HepG2 (cell line): ENCODE data around the gene COPS9. TPM values are rescaled to one million over a fixed set of nuclear protein-coding genes. Genes with fewer than 3 reads are reported as not detected.

Experiments used
- ATAC-seq: fragments of 200-7000 bp; cut with Tn5 transposase; 3 replicates; pipeline ENCODE4 v1.9.1; 2020; ENCODE audit warnings: mild to moderate bottlenecking, moderate library complexity
- BruUV-seq: library from RNA; stranded (reverse); fragments of 400-500 nt; replicated peaks from 2 replicates; lab custom pipeline; 2021; lab: Mats Ljungman, UMichigan
- CTCF ChIA-PET: fragments of 300-600 bp; formaldehyde crosslinking; extraction: SDS; loops from one replicate; lab custom pipeline; 2021; ENCODE audit warnings: low total read pairs, inconsistent platforms, low intra/inter-chr PET ratio; lab: Yijun Ruan, JAX
- POLR2A ChIA-PET: fragments of 350-600 bp; sonication (Branson Sonifier 250); formaldehyde crosslinking; loops from one replicate; lab custom pipeline; 2020; ENCODE audit warnings: antibody characterized with exemption, inconsistent platforms; lab: Yijun Ruan, JAX
- DNase-seq: peaks from one replicate; pipeline ENCODE4 v3.0.0-alpha.2; 2015; ENCODE audit warnings: low spot score
- FAIRE-seq: peaks from 3 replicates; lab custom pipeline; 2011; peaks lifted over from hg19 to GRCh38; lab: Jason Lieb, UNC
- H2AFZ ChIP-seq: one replicate; pipeline ENCODE4 v1.6.1; 2011; ENCODE audit warnings: low read length, inconsistent platforms
- H3K27ac ChIP-seq: fragments of 300-600 bp; 3 replicates; pipeline ENCODE4 v1.8.0; 2011; ENCODE audit warnings: mixed run types, mild to moderate bottlenecking, mixed read lengths, low read length, inconsistent platforms; ENCODE audit not compliant: insufficient read depth; ENCODE audit errors: extremely low read length
- H3K27me3 ChIP-seq, 2 experiments: fragments of 200-600 bp in 1 of 2; 2 replicates in 1 of 2; 3 replicates in 1 of 2; pipeline versions ENCODE4 v1.6.0 to v1.8.0; 2011; ENCODE audit warnings: low read length in 2 of 2, mild to moderate bottlenecking in 2 of 2, moderate library complexity in 2 of 2, inconsistent platforms in 1 of 2; ENCODE audit not compliant: insufficient read depth in 2 of 2, control insufficient read depth in 1 of 2
- H3K36me3 ChIP-seq, 2 experiments: fragments of 200-600 bp in 1 of 2; replicated peaks in 1 of 2; 2 replicates in 1 of 2; 3 replicates in 1 of 2; pipeline versions ENCODE4 v1.5.1 to v1.8.0; 2011; ENCODE audit warnings: low read length in 2 of 2, inconsistent platforms in 1 of 2; ENCODE audit not compliant: insufficient read depth in 2 of 2, control insufficient read depth in 1 of 2
- H3K4me1 ChIP-seq: 2 replicates; pipeline ENCODE4 v1.5.1; 2012; ENCODE audit warnings: low read length, inconsistent platforms; ENCODE audit not compliant: insufficient read depth
- H3K4me2 ChIP-seq: 2 replicates; pipeline ENCODE4 v1.6.0; 2011; ENCODE audit warnings: low read depth, low read length, inconsistent platforms
- H3K4me3 ChIP-seq, 3 experiments: fragments of 200-600 bp in 1 of 3; sonication (generic), shearing (Covaris generic) in 1 of 3; replicated peaks in 1 of 3; 2 replicates each; pipeline ENCODE4 v1.5.1; 2011 to 2016; ENCODE audit warnings: low read length in 3 of 3, inconsistent platforms in 2 of 3, low read depth in 2 of 3, mild to moderate bottlenecking in 2 of 3, control low read depth in 1 of 3, mixed read lengths in 1 of 3; ENCODE audit not compliant: insufficient read depth in 1 of 3
- H3K79me2 ChIP-seq: one replicate; pipeline ENCODE4 v1.6.1; 2011; ENCODE audit warnings: low read length, inconsistent platforms; ENCODE audit not compliant: insufficient read depth
- H3K9ac ChIP-seq: 2 replicates; pipeline ENCODE4 v1.6.0; 2011; ENCODE audit warnings: mild to moderate bottlenecking, low read depth, low read length, inconsistent platforms; ENCODE audit not compliant: insufficient read depth
- H3K9me3 ChIP-seq: 2 replicates; pipeline ENCODE4 v1.5.1; 2012; ENCODE audit warnings: mild to moderate bottlenecking, low read length
- H4K20me1 ChIP-seq: 2 replicates; pipeline ENCODE4 v1.6.0; 2011; ENCODE audit warnings: inconsistent platforms, mild to moderate bottlenecking, low read length, moderate library complexity; ENCODE audit not compliant: insufficient read depth
- CAMTA2 ChIP-seq: sonication (generic); formaldehyde crosslinking; IDR thresholded peaks from 2 replicates; pipeline ENCODE4 v1.4.0; 2020; ENCODE audit warnings: mild to moderate bottlenecking, missing genetic modification reagents, borderline replicate concordance
- ERF ChIP-seq: IDR thresholded peaks from 2 replicates; pipeline ENCODE4 v1.6.1; 2018; ENCODE audit warnings: missing biosample characterization, missing genetic modification reagents
- MYC ChIP-seq: sonication (generic); formaldehyde crosslinking; IDR thresholded peaks from 2 replicates; pipeline ENCODE4 v1.9.0; 2021; ENCODE audit warnings: missing genetic modification reagents, borderline replicate concordance
- NFKB2 ChIP-seq: sonication (generic); formaldehyde crosslinking; IDR thresholded peaks from 2 replicates; pipeline ENCODE4 v1.4.0; 2020; ENCODE audit warnings: missing genetic modification reagents, borderline replicate concordance
- NRL ChIP-seq: sonication (generic); formaldehyde crosslinking; IDR thresholded peaks from 2 replicates; pipeline ENCODE4 v1.5.0; 2020; ENCODE audit warnings: missing genetic modification reagents, mild to moderate bottlenecking, moderate library complexity, borderline replicate concordance
- XRCC5 ChIP-seq: fragments of 200-400 bp; formaldehyde crosslinking; optimal IDR thresholded peaks from 2 replicates; pipeline ENCODE3; 2017; ENCODE audit warnings: mild to moderate bottlenecking, low read length
- ZNF10 ChIP-seq: sonication (generic); formaldehyde crosslinking; IDR thresholded peaks from 2 replicates; pipeline ENCODE4 v1.4.0; 2020; ENCODE audit warnings: mild to moderate bottlenecking, low read depth, missing genetic modification reagents, borderline replicate concordance
- ZNF333 ChIP-seq: sonication (generic); formaldehyde crosslinking; IDR thresholded peaks from 2 replicates; pipeline ENCODE4 v1.4.0; 2020; ENCODE audit warnings: mild to moderate bottlenecking, missing genetic modification reagents, borderline replicate concordance
- ZNF343 ChIP-seq: sonication (generic); formaldehyde crosslinking; IDR thresholded peaks from 2 replicates; pipeline ENCODE4 v1.4.0; 2020; ENCODE audit warnings: mild to moderate bottlenecking, missing genetic modification reagents
- ZNF737 ChIP-seq: sonication (generic); formaldehyde crosslinking; IDR thresholded peaks from 2 replicates; pipeline ENCODE4 v1.5.0; 2020; ENCODE audit warnings: missing genetic modification reagents, mild to moderate bottlenecking, borderline replicate concordance
- ZNF766 ChIP-seq: sonication (generic); formaldehyde crosslinking; IDR thresholded peaks from 2 replicates; pipeline ENCODE4 v1.5.0; 2020; ENCODE audit warnings: missing genetic modification reagents, borderline replicate concordance
- WGBS: methylation state at CpG from one replicate; pipeline ENCODE4 v1.1.6; 2017; ENCODE audit warnings: low lambda C conversion rate; 5-methylcytosine and 5-hydroxymethylcytosine counted together
- in situ Hi-C: cut with HindIII; loops from 2 replicates; pipeline ENCODE4 v1.10.0; 2017; ENCODE audit warnings: low pct_unique_long_range_greater_than_20kb; ENCODE audit not compliant: extremely low pct_ligation_motif_present
- intact Hi-C: fragments of 100-400 bp; cut with micrococcal nuclease; formaldehyde crosslinking; loops from one replicate; pipeline ENCODE4 v1.10.0; 2022; ENCODE audit not compliant: unreplicated experiment
- polyA plus RNA-seq, 8 experiments: library from polyadenylated mRNA; depleted of rRNA in 3 of 8; stranded (reverse) in 7 of 8; unstranded in 1 of 8; fragments of >200 nt; fragmentation: Illumina TruSeq in 4 of 8; extraction: Trizol in 4 of 8; gene quantifications; 2 replicates each; pipeline versions ENCODE4 v1.2.1 to v1.2.3, GENCODE V29; 2011 to 2016; ENCODE audit warnings: low read depth in 4 of 8, missing spikeins in 1 of 8, mixed read lengths in 1 of 8; ENCODE audit not compliant: insufficient read depth in 1 of 8
- total RNA-seq, 5 experiments: library from RNA; depleted of rRNA; stranded (reverse); fragments of >200 nt; fragmentation: Illumina TruSeq; extraction: Trizol; gene quantifications; 2 replicates each; pipeline ENCODE4 v1.2.3, GENCODE V29; 2016; ENCODE audit warnings: low read depth in 1 of 5

The COPS9 gene
- total and polyA plus RNA-seq, 2 of the 13 experiments (the other 11 are each of a cell fraction or from before 2014, with no cell fraction given), result 180 to 247 TPM

DNA sequence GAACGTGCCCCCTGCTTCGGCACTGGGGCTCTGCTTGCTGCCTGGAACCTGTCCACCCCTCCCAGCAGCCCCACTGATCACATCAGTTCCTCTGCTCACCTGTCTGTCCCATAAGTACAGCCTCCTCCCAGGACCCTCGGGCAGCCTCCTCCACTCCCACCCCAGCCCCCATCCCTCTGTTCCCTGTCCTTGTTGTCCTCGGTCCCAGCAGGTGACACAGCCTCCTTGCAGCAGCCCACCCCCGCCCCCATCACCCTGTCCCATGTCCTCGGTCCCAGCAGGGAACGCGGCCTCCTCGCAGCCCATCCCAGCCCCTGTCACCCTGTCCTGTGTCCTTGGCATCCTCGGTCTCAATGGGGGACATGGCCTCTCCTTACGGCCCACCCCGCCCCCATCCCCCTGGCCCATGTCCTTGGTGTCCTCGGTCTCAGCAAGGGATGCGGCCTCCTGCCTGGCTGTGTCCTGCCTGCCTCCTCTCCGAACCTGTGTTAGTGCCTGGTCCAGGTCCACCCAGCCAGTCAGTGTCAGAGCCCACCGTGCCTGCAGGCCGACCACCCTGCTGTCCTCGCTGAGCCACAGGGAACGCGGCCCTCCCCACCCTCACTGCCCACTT is 8.7 kb upstream of the COPS9 start:
- BruUV-seq, result no TSS peak
- ChIA-PET POLR2A (no interaction called here), CTCF (interaction anchor here (1.1 to 4.2 kb wide), 2 partner anchors 83 to 210 kb away, joined by 7 to 103 read pairs; no protein-coding TSS in a partner anchor)
- Histone ChIP-seq H3K79me2 (no peaks in the 10 kb centered on the region), H3K36me3 (no peaks in the 10 kb centered on the region), H3K4me2 (peak overlapping the region; percentile 50; the same call in 1 of the 2 replicates), H3K4me3 (peak overlapping the region in 1 of 3 experiments; percentile 17; a peak in 1 of 6 replicates), H3K9ac (no peak overlapping the region), H3K27me3 (peaks cover 10 to 71% of the 10 kb centered on the region in 2 experiments; a peak in 4 of 5 replicates), H4K20me1 (no peaks in the 10 kb centered on the region), H3K4me1 (peaks cover 19% of the 10 kb centered on the region; the same call in 1 of the 2 replicates), H2AFZ (no peak overlapping the region), H3K9me3 (no peaks in the 10 kb centered on the region), H3K27ac (no peak overlapping the region)
- in situ Hi-C loops (loop anchor here (5.0 kb wide), 2 partner anchors 82 to 322 kb away; no protein-coding TSS in a partner anchor), intact Hi-C loops (loop anchor here (10.0 kb wide), 1 partner anchor 210 kb away; no protein-coding TSS in a partner anchor)
- no peak for ATAC-seq
- TF ChIP-seq NFKB2 (0 out of 2 replicates have a peak, but pooled peaks have one; percentile 5), ZNF343 (CRISPR knock-in tag) (no peak)
- DNase-seq, result no peak
- WGBS, result 21% methylated on average over 20 of the region's 20 CpGs
- no peak for FAIRE-seq

DNA sequence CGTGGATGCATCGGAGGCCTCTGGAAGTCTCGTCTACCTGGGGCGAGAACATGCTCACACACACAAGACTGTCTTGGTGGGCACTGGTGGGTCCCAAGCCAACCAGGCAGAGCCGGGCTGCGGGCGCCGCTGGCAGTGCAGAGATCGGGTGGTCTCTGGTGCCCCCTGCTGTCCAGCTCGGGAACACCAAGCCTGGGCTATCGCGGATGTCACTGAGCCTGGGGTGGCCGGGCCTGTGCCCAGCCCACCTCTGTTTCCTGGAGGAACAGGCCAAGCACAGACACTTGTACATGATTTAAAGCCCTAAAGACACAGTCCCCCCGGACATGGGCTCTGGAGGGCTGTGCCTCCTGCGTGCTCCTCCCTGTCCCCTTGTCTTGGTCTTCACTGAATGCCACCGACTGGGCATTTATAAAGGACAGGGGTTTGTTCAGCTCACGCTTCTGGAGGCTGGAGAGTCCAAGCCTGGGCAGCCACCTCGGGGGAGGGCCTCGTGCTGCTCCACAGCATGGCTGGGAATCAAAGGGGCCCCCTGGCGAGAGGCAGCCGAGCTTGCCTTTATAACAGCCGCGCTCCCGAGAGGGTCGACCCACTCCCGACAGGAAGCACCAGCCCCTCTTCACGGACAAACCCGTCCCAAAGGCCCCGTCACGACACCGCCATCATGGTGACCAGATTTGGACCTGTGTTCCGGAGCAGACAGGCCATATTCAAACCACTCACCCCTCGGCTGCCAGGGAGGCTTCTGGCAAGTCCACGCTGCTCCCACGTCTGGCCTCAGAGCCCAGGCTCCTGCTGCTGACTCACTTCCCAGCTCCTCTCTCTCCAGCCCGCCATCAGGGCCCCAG is 7.9 kb upstream of the COPS9 start:
- Histone ChIP-seq H2AFZ (no peak overlapping the region), H3K79me2 (no peaks in the 10 kb centered on the region), H3K4me2 (peak overlapping the region; percentile 50; the same call in 1 of the 2 replicates), H3K4me3 (peak overlapping the region in 1 of 3 experiments; percentile 17; a peak in 1 of 6 replicates), H3K27ac (no peak overlapping the region), H3K9me3 (no peaks in the 10 kb centered on the region), H3K4me1 (peaks cover 19% of the 10 kb centered on the region; the same call in 1 of the 2 replicates), H4K20me1 (no peaks in the 10 kb centered on the region), H3K36me3 (no peaks in the 10 kb centered on the region), H3K27me3 (peaks cover 11 to 72% of the 10 kb centered on the region in 2 experiments; a peak in 4 of 5 replicates), H3K9ac (no peak overlapping the region)
- intact Hi-C loops (loop anchor here (1.0 to 10.0 kb wide), 2 partner anchors 83 to 209 kb away; no protein-coding TSS in a partner anchor), in situ Hi-C loops (loop anchor here (5.0 kb wide), 2 partner anchors 82 to 322 kb away; no protein-coding TSS in a partner anchor)
- peak; percentile 80 for FAIRE-seq
- ChIA-PET CTCF (interaction anchor here (1.1 to 4.2 kb wide), 4 partner anchors 82 to 209 kb away, joined by 3 to 103 read pairs (median 6); no protein-coding TSS in a partner anchor), POLR2A (interaction anchor here (1.0 kb wide), 1 partner anchor 83 kb away, joined by 4 read pairs; no protein-coding TSS in a partner anchor)
- BruUV-seq, result no TSS peak
- 9% methylated on average over 15 of the region's 36 CpGs for WGBS
- peak; percentile 85 for ATAC-seq
- DNase-seq, result peak; percentile 47
- TF ChIP-seq MYC (CRISPR knock-in tag) (0 out of 2 replicates have a peak, but pooled peaks have one; percentile 18), CAMTA2 (CRISPR knock-in tag) (peak; percentile 82; the same call in 1 of the 2 replicates), ZNF10 (CRISPR knock-in tag) (no peak), ERF (CRISPR knock-in tag) (peak; percentile 56; the same call in 1 of the 2 replicates), ZNF333 (CRISPR knock-in tag) (0 out of 2 replicates have a peak, but pooled peaks have one; percentile 45), ZNF766 (CRISPR knock-in tag) (0 out of 2 replicates have a peak, but pooled peaks have one; percentile 43), XRCC5 (peak; percentile 54), NFKB2 (peak; percentile 16; the same call in 1 of the 2 replicates), NRL (CRISPR knock-in tag) (peak; percentile 65), ZNF737 (no peak)
